B cell (primary cell): ENCODE data around the gene GPC5. TPM values are rescaled to one million over a fixed set of nuclear protein-coding genes. Genes with fewer than 3 reads are reported as not detected.

Experiments
- ATAC-seq: fragments of 200-7000 bp; cut with Tn5 transposase; one replicate; pipeline ENCODE4 v1.10.0; 2021; ENCODE audit warnings: low read depth, mild to moderate bottlenecking, moderate number of reproducible peaks, moderate library complexity
- CTCF ChIA-PET: fragments of 350-600 bp; sonication (Branson Sonifier 250); formaldehyde crosslinking; loops from one replicate; lab custom pipeline; 2021; ENCODE audit warnings: antibody characterized with exemption, inconsistent platforms; lab: Charles Lee
- POLR2A ChIA-PET: fragments of 350-600 bp; sonication (Branson Sonifier 250); formaldehyde crosslinking; loops from one replicate; lab custom pipeline; 2021; ENCODE audit warnings: antibody characterized with exemption; lab: Charles Lee
- DNase-seq: peaks from one replicate; pipeline ENCODE4 v3.0.0; 2013
- H2AFZ ChIP-seq: 2 replicates; pipeline ENCODE4 v1.6.1; 2012; ENCODE audit warnings: mild to moderate bottlenecking, low read depth, low read length; ENCODE audit not compliant: insufficient read depth, poor library complexity, severe bottlenecking
- H3K27ac ChIP-seq, 2 donors: 1 replicate in 1 of 2; 2 replicates in 1 of 2; pipeline ENCODE4 v1.5.1; 2012 to 2013; ENCODE audit warnings: low read length in 2 of 2, mild to moderate bottlenecking in 2 of 2, moderate library complexity in 1 of 2
- H3K27me3 ChIP-seq, 4 experiments: fragments of 200-600 bp in 1 of 4; sonication (generic) in 1 of 4; replicated peaks in 1 of 4; 1 replicate in 2 of 4; 2 replicates in 2 of 4; pipeline versions ENCODE4 v1.6.1 to v1.7.0; 2013 to 2016; ENCODE audit warnings: low read length in 3 of 4, mild to moderate bottlenecking in 2 of 4, mixed read lengths in 1 of 4, moderate library complexity in 1 of 4; ENCODE audit not compliant: insufficient read depth in 4 of 4, control insufficient read depth in 3 of 4; ENCODE audit errors: control extremely low read depth in 1 of 4
- H3K36me3 ChIP-seq, 2 experiments: replicated peaks in 1 of 2; 1 replicate in 1 of 2; 2 replicates in 1 of 2; pipeline versions ENCODE4 v1.6.1 to v1.7.1; 2013; ENCODE audit warnings: low read length in 1 of 2; ENCODE audit not compliant: insufficient read depth in 2 of 2, control insufficient read depth in 1 of 2; ENCODE audit errors: control extremely low read depth in 1 of 2, extremely low read depth in 1 of 2
- H3K4me1 ChIP-seq, 2 donors: fragments of 200-600 bp in 1 of 2; sonication (generic) in 1 of 2; 1 replicate in 1 of 2; 2 replicates in 1 of 2; pipeline versions ENCODE4 v1.5.1 to v1.6.1; 2013 to 2017; ENCODE audit warnings: low read length in 2 of 2; ENCODE audit not compliant: control insufficient read depth in 2 of 2, insufficient read depth in 2 of 2
- H3K4me2 ChIP-seq: replicated peaks from 2 replicates; pipeline ENCODE3; 2012; ENCODE audit warnings: mild to moderate bottlenecking, low read depth, low read length; ENCODE audit not compliant: poor library complexity, severe bottlenecking
- H3K4me3 ChIP-seq, 5 experiments: fragments of 200-600 bp in 1 of 5; sonication (generic) in 1 of 5; 1 replicate in 3 of 5; 2 replicates in 2 of 5; pipeline versions ENCODE4 v1.5.1 to v1.7.0; 2011 to 2016; ENCODE audit warnings: low read length in 4 of 5, mild to moderate bottlenecking in 4 of 5, low read depth in 2 of 5, control low read depth in 1 of 5, moderate library complexity in 1 of 5; ENCODE audit not compliant: insufficient read depth in 1 of 5; ENCODE audit errors: control extremely low read depth in 1 of 5, extremely low read depth in 1 of 5
- H3K79me2 ChIP-seq: fragments of 200-600 bp; sonication (generic); one replicate; pipeline ENCODE4 v1.6.0; 2016; ENCODE audit warnings: low read length; ENCODE audit not compliant: control insufficient read depth, insufficient read depth
- H3K9ac ChIP-seq: fragments of 200-600 bp; sonication (generic); 2 replicates; pipeline ENCODE4 v1.6.1; 2017; ENCODE audit warnings: mild to moderate bottlenecking, low read length, moderate library complexity
- H3K9me3 ChIP-seq, 3 donors: one replicate each; pipeline versions ENCODE4 v1.6.1 to v1.7.1; 2013; ENCODE audit warnings: low read length in 2 of 3; ENCODE audit not compliant: control insufficient read depth in 2 of 3, insufficient read depth in 1 of 3; ENCODE audit errors: control extremely low read depth in 1 of 3
- H4K20me1 ChIP-seq: 2 replicates; pipeline ENCODE4 v1.6.0; 2012; ENCODE audit warnings: mild to moderate bottlenecking, low read length; ENCODE audit not compliant: insufficient read depth, control insufficient read depth, poor library complexity, severe bottlenecking
- H3K27ac Mint-ChIP-seq: one replicate; pipeline ENCODE4 v1.8.0; 2021; ENCODE audit warnings: mixed read lengths
- H3K27me3 Mint-ChIP-seq: one replicate; pipeline ENCODE4 v1.8.0; 2021; ENCODE audit warnings: mixed read lengths
- H3K4me1 Mint-ChIP-seq: one replicate; pipeline ENCODE4 v1.8.0; 2021; ENCODE audit warnings: mixed read lengths
- H3K4me3 Mint-ChIP-seq: one replicate; pipeline ENCODE4 v1.8.0; 2021; ENCODE audit warnings: mixed read lengths
- H3K9me3 Mint-ChIP-seq: one replicate; pipeline ENCODE4 v1.8.0; 2022; ENCODE audit warnings: mixed read lengths; ENCODE audit not compliant: insufficient read depth
- CTCF ChIP-seq: fragments of 200-600 bp; IDR thresholded peaks from one replicate; pipeline ENCODE4 v1.8.0; 2022; ENCODE audit warnings: antibody characterized with exemption, mild to moderate bottlenecking
- EZH2 ChIP-seq: IDR thresholded peaks from 2 replicates; pipeline ENCODE4 v1.6.1; 2012; ENCODE audit warnings: borderline replicate concordance, low read depth, mild to moderate bottlenecking, moderate library complexity, low read length; ENCODE audit not compliant: insufficient read depth, poor library complexity, severe bottlenecking
- WGBS: methylation state at CpG from one replicate; pipeline ENCODE4 v1.1.5; 2013; ENCODE audit warnings: missing lambda C conversion rate; ENCODE audit not compliant: insufficient coverage; 5-methylcytosine and 5-hydroxymethylcytosine counted together
- intact Hi-C: fragments of 100-400 bp; cut with micrococcal nuclease; formaldehyde crosslinking; loops from one replicate; pipeline ENCODE4 v1.10.0; 2022
- polyA plus RNA-seq: library from polyadenylated mRNA; depleted of rRNA; stranded (reverse); fragments of >200 nt; gene quantifications from 2 replicates; pipeline ENCODE4 v1.2.3, GENCODE V29; 2012
- total RNA-seq, 2 donors: library from RNA; stranded (reverse); fragments of 120-200 nt in 1 of 2; gene quantifications; 1 replicate in 1 of 2; 2 replicates in 1 of 2; pipeline versions ENCODE4 v1.2.3 to v1.2.4, GENCODE V29; 2013 to 2022

The GPC5 gene
- total and polyA plus RNA-seq, 2 donors (not counting 1 experiment from before 2014, with no cell fraction given) = 0.15 to 0.30 TPM

DNA sequence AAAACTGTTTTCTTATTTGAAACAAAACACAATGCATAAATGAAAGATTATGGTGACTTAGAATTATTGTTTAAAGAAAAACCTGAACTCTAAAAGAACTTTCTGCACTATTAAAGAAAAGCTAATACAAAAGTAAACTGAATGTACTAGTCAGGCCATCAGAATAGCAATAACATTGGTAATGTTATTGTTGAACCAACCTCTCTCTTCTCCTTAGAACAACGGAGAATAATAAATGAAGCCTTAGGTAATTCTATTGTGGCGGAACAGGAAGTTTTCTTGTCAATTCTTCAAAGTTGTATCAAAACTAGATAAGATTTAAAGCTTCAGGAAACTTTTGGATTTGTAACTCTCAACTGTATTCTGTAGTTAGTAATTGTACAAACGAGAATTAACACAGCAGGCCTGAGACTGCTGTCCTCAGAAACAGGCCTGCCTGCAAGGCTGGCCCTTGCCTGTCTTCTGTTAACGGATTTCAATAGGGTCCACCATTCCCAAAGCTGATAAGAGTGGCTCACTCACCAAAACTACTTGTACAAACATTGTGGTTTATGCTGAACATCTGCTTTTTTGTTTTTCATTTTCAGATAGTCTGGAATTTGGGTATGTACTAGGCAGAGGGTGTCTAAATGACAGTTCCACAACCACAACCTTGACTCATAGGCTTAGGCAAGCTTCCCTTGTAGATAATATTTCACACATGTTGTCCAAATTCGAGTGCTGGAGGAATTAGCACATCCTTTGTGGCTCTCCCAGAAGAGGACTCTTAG, 825.8 kb downstream of the GPC5 start:
- ATAC-seq (no peak), DNase-seq (no peak)
- Histone ChIP-seq H2AFZ (no peak overlapping the region), H3K9me3 (no peaks in the 10 kb centered on the region), H3K9ac (no peak overlapping the region), H3K36me3 (no peaks in the 10 kb centered on the region), H3K4me3 (no peak overlapping the region), H3K27me3 (no peaks in the 10 kb centered on the region), H3K27ac (no peak overlapping the region), H3K79me2 (no peaks in the 10 kb centered on the region), H4K20me1 (no peaks in the 10 kb centered on the region), H3K4me1 (no peaks in the 10 kb centered on the region), H3K4me2 (no peak overlapping the region)
- no peaks in the 10 kb centered on the region for H3K4me1 Mint-ChIP-seq
- H3K27me3 Mint-ChIP-seq = no peaks in the 10 kb centered on the region
- ChIA-PET POLR2A (no interaction called here), CTCF (no interaction called here)
- WGBS = 40% methylated on average over 2 of the region's 5 CpGs
- intact Hi-C loops = no loop called here
- H3K4me3 Mint-ChIP-seq = no peak overlapping the region
- TF ChIP-seq CTCF (no peak), EZH2 (no peak)
- H3K9me3 Mint-ChIP-seq = no peaks in the 10 kb centered on the region
- H3K27ac Mint-ChIP-seq = no peak overlapping the region

GRCh38 chr13:92224825-92225224, 826.4 kb downstream of the GPC5 start:
- Histone ChIP-seq H4K20me1 (no peaks in the 10 kb centered on the region), H2AFZ (no peak overlapping the region), H3K27me3 (no peaks in the 10 kb centered on the region), H3K9ac (no peak overlapping the region), H3K36me3 (no peaks in the 10 kb centered on the region), H3K79me2 (no peaks in the 10 kb centered on the region), H3K4me2 (no peak overlapping the region), H3K9me3 (no peaks in the 10 kb centered on the region), H3K4me3 (no peak overlapping the region), H3K27ac (no peak overlapping the region), H3K4me1 (no peaks in the 10 kb centered on the region)
- TF ChIP-seq EZH2 = no peak
- no peak for TF ChIP-seq CTCF
- ChIA-PET CTCF (no interaction called here), POLR2A (no interaction called here)
- H3K27ac Mint-ChIP-seq = no peak overlapping the region
- H3K4me1 Mint-ChIP-seq = no peaks in the 10 kb centered on the region
- no peak for ATAC-seq
- no peak for DNase-seq
- H3K4me3 Mint-ChIP-seq = no peak overlapping the region
- no peaks in the 10 kb centered on the region for H3K27me3 Mint-ChIP-seq
- intact Hi-C loops = no loop called here
- no peaks in the 10 kb centered on the region for H3K9me3 Mint-ChIP-seq
